Osteocyte (in vitro differentiated cells): ENCODE data around the gene SARS2. TPM values are rescaled to one million over a fixed set of nuclear protein-coding genes. Genes with fewer than 3 reads are reported as not detected.
A peak's percentile ranks its signal among the peaks of the same experiment; 100 is the strongest.

Experiments used
- DNase-seq: peaks from one replicate; pipeline ENCODE4 v3.0.0; 2021; ENCODE audit warnings: mixed read lengths; ENCODE audit not compliant: unreplicated experiment; ENCODE audit errors: extremely low spot score
- H3K27ac Mint-ChIP-seq: one replicate; pipeline ENCODE4 v1.8.0; 2021; ENCODE audit warnings: mild to moderate bottlenecking, mixed read lengths; ENCODE audit not compliant: unreplicated experiment
- H3K27me3 Mint-ChIP-seq: one replicate; pipeline ENCODE4 v1.8.0; 2021; ENCODE audit warnings: mixed read lengths; ENCODE audit not compliant: unreplicated experiment
- H3K36me3 Mint-ChIP-seq: one replicate; pipeline ENCODE4 v1.8.0; 2021; ENCODE audit warnings: mixed read lengths; ENCODE audit not compliant: unreplicated experiment
- H3K4me1 Mint-ChIP-seq: one replicate; pipeline ENCODE4 v1.8.0; 2021; ENCODE audit warnings: mixed read lengths; ENCODE audit not compliant: unreplicated experiment
- H3K4me3 Mint-ChIP-seq: one replicate; pipeline ENCODE4 v1.8.0; 2021; ENCODE audit warnings: mild to moderate bottlenecking, moderate library complexity, mixed read lengths; ENCODE audit not compliant: unreplicated experiment
- H3K9me3 Mint-ChIP-seq: one replicate; pipeline ENCODE4 v1.8.0; 2021; ENCODE audit warnings: mixed read lengths; ENCODE audit not compliant: unreplicated experiment
- total RNA-seq: library from RNA; stranded (reverse); gene quantifications from 2 replicates; pipeline ENCODE4 v1.2.1, GENCODE V29; 2021
- TF ChIP-seq, protein P1 (sequence below): fragments of 200-600 bp; sonication (generic); IDR thresholded peaks from 2 replicates; pipeline ENCODE4 v1.5.0; 2021; ENCODE audit warnings: antibody characterized with exemption, mild to moderate bottlenecking, moderate library complexity

SARS2 gene
- total RNA-seq, 1 donor from 2014 or later, result 26.7 TPM

DNA sequence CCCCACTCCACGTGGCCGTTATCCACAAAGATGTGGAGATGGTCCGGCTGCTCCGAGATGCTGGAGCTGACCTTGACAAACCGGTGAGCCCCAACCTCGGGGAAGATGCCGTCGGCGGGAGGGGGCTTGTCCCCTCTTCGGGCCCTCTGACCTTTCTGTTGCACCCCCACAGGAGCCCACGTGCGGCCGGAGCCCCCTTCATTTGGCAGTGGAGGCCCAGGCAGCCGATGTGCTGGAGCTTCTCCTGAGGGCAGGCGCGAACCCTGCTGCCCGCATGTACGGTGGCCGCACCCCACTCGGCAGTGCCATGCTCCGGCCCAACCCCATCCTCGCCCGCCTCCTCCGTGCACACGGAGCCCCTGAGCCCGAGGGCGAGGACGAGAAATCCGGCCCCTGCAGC lies 23.3 kb downstream of the SARS2 start:
- H3K4me1 Mint-ChIP-seq, result no peaks in the 10 kb centered on the region
- H3K4me3 Mint-ChIP-seq, result no peak overlapping the region
- TF ChIP-seq, protein P1, sequence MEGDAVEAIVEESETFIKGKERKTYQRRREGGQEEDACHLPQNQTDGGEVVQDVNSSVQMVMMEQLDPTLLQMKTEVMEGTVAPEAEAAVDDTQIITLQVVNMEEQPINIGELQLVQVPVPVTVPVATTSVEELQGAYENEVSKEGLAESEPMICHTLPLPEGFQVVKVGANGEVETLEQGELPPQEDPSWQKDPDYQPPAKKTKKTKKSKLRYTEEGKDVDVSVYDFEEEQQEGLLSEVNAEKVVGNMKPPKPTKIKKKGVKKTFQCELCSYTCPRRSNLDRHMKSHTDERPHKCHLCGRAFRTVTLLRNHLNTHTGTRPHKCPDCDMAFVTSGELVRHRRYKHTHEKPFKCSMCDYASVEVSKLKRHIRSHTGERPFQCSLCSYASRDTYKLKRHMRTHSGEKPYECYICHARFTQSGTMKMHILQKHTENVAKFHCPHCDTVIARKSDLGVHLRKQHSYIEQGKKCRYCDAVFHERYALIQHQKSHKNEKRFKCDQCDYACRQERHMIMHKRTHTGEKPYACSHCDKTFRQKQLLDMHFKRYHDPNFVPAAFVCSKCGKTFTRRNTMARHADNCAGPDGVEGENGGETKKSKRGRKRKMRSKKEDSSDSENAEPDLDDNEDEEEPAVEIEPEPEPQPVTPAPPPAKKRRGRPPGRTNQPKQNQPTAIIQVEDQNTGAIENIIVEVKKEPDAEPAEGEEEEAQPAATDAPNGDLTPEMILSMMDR, result no peak

DNA sequence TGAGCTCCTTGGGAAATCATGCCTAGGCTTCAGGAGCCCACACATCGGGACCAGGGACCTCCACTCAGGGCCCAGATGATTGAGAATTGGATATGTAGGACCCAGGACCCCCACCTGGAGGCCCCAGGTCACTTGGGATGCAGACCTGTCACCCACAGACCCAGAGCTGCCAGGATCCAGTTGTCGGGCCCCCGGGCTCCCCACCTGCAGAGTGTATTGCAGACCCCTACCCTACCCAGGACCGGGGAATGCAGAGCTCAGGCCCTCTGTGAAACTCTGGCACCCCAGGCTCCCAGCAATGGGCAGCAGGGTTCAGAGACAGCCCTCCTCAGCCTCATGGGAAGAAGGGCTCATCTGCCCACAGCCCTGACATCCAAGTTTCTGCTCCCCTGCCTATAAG lies 24.9 kb downstream of the SARS2 start:
- H3K9me3 Mint-ChIP-seq, result no peaks in the 10 kb centered on the region
- H3K36me3 Mint-ChIP-seq, result peaks cover 10% of the 10 kb centered on the region
- H3K4me3 Mint-ChIP-seq, result no peak overlapping the region
- no peak overlapping the region for H3K27ac Mint-ChIP-seq
- TF ChIP-seq, protein P1, result no peak
- no peak for DNase-seq
- no peaks in the 10 kb centered on the region for H3K27me3 Mint-ChIP-seq
- H3K4me1 Mint-ChIP-seq, result peaks cover 9% of the 10 kb centered on the region

More for the DNA sequence above, 23.3 kb downstream of the SARS2 start:
- no peaks in the 10 kb centered on the region for H3K9me3 Mint-ChIP-seq
- DNase-seq, result no peak
- H3K27me3 Mint-ChIP-seq, result no peaks in the 10 kb centered on the region
- peaks cover 10% of the 10 kb centered on the region for H3K36me3 Mint-ChIP-seq
- no peak overlapping the region for H3K27ac Mint-ChIP-seq

DNA sequence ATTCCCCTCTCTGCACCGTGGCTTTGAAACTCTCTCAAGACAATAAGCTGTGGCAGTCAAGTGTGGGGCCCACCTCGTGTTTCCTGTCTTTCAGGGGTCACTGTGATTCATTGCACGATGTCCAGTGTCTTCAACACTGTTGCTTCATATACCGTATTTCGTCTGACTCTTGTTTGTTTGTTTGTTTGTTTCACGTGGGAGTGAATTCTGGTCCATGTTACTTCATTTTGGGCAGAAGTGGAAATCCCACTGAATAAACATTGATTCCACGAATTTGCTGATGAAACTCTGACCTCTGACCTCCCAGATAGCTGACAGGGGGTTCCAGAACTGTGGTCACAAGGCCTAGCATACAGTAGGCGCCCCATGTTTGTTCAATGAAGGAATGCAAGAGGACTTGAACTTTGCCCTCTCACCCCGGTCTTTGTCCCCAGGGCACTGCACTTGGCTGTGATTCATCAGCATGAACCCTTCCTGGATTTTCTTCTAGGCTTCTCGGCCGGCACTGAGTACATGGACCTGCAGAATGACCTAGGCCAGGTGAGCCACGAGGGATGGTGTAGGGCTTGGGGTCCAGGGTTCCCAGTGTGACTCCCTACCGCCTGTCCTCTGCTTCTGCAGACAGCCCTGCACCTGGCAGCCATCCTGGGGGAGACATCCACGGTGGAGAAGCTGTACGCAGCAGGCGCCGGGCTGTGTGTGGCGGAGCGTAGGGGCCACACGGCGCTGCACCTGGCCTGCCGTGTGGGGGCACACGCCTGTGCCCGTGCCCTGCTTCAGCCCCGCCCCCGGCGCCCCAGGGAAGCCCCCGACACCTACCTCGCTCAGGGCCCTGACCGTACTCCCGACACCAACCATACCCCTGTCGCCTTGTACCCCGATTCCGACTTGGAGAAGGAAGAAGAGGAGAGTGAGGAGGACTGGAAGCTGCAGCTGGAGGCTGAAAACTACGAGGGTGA lies 25.7 kb downstream of the SARS2 start:
- Mint-ChIP-seq H3K27ac (peak overlapping the region; percentile 20), H3K36me3 (peaks cover 10% of the 10 kb centered on the region), H3K4me3 (no peak overlapping the region), H3K4me1 (peaks cover 13% of the 10 kb centered on the region), H3K9me3 (no peaks in the 10 kb centered on the region), H3K27me3 (no peaks in the 10 kb centered on the region)
- TF ChIP-seq, protein P1, result no peak
- DNase-seq, result no peak

DNA sequence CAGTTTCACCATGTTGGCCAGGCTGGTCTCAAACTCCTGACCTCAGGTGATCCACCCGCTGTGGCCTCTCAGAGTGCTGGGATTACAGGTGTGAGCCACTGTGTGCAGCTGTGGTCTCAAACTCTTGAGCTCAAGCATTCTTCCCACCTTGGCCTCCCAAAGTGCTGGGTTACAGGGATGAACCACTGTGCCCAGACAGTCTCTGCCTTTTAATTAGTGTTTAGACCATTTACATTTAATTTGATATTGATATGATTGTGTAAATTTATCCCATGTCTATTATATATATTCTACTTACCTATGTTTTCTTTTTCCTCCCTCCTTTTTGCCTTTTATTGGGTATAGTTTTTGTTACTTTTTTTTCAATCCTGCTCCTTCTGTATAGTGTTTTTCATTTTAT lies 28.9 kb downstream of the SARS2 start:
- DNase-seq, result no peak
- no peak overlapping the region for H3K4me3 Mint-ChIP-seq
- H3K27ac Mint-ChIP-seq, result no peak overlapping the region
- H3K36me3 Mint-ChIP-seq, result peaks cover 2% of the 10 kb centered on the region
- TF ChIP-seq, protein P1, result no peak
- no peaks in the 10 kb centered on the region for H3K27me3 Mint-ChIP-seq
- H3K9me3 Mint-ChIP-seq, result no peaks in the 10 kb centered on the region
- H3K4me1 Mint-ChIP-seq, result peaks cover 28% of the 10 kb centered on the region

DNA sequence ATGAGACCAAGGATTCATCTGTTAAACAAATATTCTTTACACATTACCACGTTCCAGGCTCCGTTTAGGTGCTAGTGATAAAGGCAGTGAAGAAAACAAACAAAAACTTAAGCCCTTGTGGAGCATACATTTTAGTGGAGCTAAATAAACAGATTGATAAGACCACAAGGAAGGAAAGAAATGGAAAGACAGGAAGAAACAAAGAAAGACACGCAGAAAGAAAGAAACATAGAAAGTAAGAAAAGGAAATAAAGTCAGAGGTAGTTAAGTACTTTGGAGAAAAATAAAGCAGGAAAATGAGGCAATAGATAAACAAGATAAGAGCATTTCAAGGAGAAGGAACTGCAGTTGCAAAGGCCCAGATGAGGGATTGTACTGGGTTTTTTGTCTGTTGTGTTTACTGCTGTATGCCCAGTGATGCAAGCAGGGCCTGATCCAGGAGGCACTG lies 29.8 kb downstream of the SARS2 start:
- Mint-ChIP-seq H3K36me3 (peaks cover 2% of the 10 kb centered on the region), H3K27ac (peak overlapping the region; percentile 92), H3K27me3 (no peaks in the 10 kb centered on the region), H3K4me1 (peaks cover 28% of the 10 kb centered on the region), H3K9me3 (no peaks in the 10 kb centered on the region), H3K4me3 (peak overlapping the region; percentile 97)
- no peak for DNase-seq
- TF ChIP-seq, protein P1, result no peak
